T-helper 9 cell (primary cell): ENCODE measurements around the gene SF3A2.
A peak's percentile ranks its signal among the peaks of the same experiment; 100 is the strongest.
"Not testable (repeated sequence)": the region's sequence is repeated elsewhere in the genome, so short reads cannot be mapped to it uniquely, and the experiment has no call there.

Experiments used
- DNase-seq: peaks from one replicate; pipeline ENCODE4 v3.0.0-alpha.2; 2020
- total RNA-seq, 2 donors: gene quantifications; one replicate each; lab custom pipeline; 2026; lab: John Stamatoyannopoulos, UW

Gene SF3A2
- 43.4 to 67.6 reads per million in 2 donors for total RNA-seq

- DNase-seq, result peak; percentile 95
Measured at GRCh38 chr19:2236314-2237050, at the start of gene SF3A2, which contains the start of gene PLEKHJ1. SF3A2 (plus strand) TSS chr19:2236824; CDS start chr19:2243419, 6,595 bp downstream. PLEKHJ1 (minus strand) TSS chr19:2236329; CDS start chr19:2236248, 81 bp downstream.

- no peak for DNase-seq
Measured at GRCh38 chr19:2187159-2187558, 49.5 kb upstream of the SF3A2 start.

- no peak for DNase-seq
Measured at GRCh38 chr19:2188708-2189385, 47.8 kb upstream of the SF3A2 start.

- DNase-seq, result no peak
Measured at GRCh38 chr19:2189880-2190279, 46.7 kb upstream of the SF3A2 start.

- no peak for DNase-seq
Measured at GRCh38 chr19:2190848-2191455, 45.7 kb upstream of the SF3A2 start.

- DNase-seq, result no peak
Measured at GRCh38 chr19:2191456-2192310, 44.9 kb upstream of the SF3A2 start.

- no peak for DNase-seq
Measured at GRCh38 chr19:2192862-2193261, 43.8 kb upstream of the SF3A2 start.

- DNase-seq, result no peak
Measured at GRCh38 chr19:2193807-2194206, 42.8 kb upstream of the SF3A2 start.

- DNase-seq, result no peak
Measured at GRCh38 chr19:2194513-2195078, 42.0 kb upstream of the SF3A2 start.

- DNase-seq, result no peak
Measured at GRCh38 chr19:2195361-2195760, 41.3 kb upstream of the SF3A2 start.

GRCh38 chr19:2195914-2196313 is 40.7 kb upstream of the SF3A2 start:
- DNase-seq, result no peak

- no peak for DNase-seq
Measured at GRCh38 chr19:2197270-2197669, 39.4 kb upstream of the SF3A2 start.

- DNase-seq, result no peak
Measured at GRCh38 chr19:2198317-2198716, 38.3 kb upstream of the SF3A2 start.

GRCh38 chr19:2199215-2199614 is 37.4 kb upstream of the SF3A2 start:
- DNase-seq, result no peak

GRCh38 chr19:2199861-2200623 is 36.6 kb upstream of the SF3A2 start:
- no peak for DNase-seq

GRCh38 chr19:2200624-2201294 is 35.9 kb upstream of the SF3A2 start:
- not testable (repeated sequence) for DNase-seq

GRCh38 chr19:2201473-2202148 is 35.0 kb upstream of the SF3A2 start:
- DNase-seq, result no peak

- no peak for DNase-seq
Measured at GRCh38 chr19:2202366-2202765, 34.3 kb upstream of the SF3A2 start.

- no peak for DNase-seq
Measured at GRCh38 chr19:2207008-2207407, 29.6 kb upstream of the SF3A2 start.
